Raji (cell line): ENCODE results near the gene TCERG1L.

Experiments used
- POLR2A ChIP-seq: IDR thresholded peaks from 2 replicates; pipeline ENCODE4 v1.6.1; 2011; ENCODE audit warnings: low read depth, low read length, control low read depth; ENCODE audit not compliant: insufficient read depth

TCERG1L gene

GRCh38 chr10:131187274-131187673 is 124.2 kb downstream of the TCERG1L start:
- TF ChIP-seq POLR2A, result no peak

DNA sequence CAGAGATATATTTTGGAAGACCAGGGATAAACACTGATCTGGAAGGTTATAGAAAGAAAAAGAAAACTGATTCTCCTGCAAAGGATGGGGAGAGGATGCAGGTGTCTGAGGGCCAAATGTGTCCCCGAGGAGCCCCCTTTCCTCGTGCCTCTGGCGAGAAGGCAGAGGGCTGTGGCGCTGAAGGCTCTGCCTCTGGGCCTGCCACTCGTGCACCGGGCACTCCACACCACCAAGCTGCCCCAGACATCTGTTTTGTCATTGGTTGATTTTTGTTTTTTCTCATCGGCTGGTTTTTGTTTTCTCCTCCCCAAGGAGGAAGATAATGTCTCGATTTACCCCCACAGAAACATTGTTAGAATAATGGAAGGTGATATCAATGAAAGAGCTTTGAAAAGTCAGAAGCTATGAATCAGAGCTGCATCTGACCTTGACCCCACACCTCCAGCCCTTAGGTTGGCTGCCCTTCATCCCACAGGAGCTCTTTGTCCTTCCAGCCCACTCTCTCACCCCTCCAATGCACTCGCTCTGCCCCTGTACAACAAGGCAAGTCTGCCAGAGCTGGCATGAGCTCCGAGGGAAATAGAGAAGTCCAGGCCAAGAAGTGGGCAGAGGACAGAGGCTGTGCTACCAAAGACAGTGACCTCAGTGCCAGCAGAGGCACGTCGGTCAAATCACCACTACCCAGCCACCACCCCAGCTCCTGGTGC is 124.8 kb downstream of the TCERG1L start:
- no peak for TF ChIP-seq POLR2A

- no peak for TF ChIP-seq POLR2A
Observed at GRCh38 chr10:131184503-131184902, 127.0 kb downstream of the TCERG1L start.

- TF ChIP-seq POLR2A, result no peak
Observed at GRCh38 chr10:131183546-131184045, 127.9 kb downstream of the TCERG1L start.

DNA sequence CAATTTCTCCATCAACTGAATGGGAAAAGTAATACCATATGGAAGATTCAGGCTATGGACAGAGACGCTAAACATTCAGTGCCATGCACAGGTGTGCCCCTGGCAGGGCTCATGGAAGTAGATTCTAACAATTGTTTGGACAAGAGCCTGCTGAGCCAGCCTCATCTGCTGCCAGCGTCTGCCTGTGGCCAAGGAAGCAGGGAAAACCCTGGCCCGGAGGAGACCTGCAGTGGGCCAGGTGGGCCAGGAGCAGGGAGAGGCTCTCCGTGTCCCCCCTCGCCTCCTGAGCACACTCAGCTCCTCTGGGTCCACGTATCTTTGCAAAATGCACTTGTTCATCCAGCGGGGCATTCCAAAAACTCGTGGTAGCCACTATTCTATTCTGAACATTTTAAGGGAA is 130.1 kb downstream of the TCERG1L start:
- TF ChIP-seq POLR2A, result no peak

DNA sequence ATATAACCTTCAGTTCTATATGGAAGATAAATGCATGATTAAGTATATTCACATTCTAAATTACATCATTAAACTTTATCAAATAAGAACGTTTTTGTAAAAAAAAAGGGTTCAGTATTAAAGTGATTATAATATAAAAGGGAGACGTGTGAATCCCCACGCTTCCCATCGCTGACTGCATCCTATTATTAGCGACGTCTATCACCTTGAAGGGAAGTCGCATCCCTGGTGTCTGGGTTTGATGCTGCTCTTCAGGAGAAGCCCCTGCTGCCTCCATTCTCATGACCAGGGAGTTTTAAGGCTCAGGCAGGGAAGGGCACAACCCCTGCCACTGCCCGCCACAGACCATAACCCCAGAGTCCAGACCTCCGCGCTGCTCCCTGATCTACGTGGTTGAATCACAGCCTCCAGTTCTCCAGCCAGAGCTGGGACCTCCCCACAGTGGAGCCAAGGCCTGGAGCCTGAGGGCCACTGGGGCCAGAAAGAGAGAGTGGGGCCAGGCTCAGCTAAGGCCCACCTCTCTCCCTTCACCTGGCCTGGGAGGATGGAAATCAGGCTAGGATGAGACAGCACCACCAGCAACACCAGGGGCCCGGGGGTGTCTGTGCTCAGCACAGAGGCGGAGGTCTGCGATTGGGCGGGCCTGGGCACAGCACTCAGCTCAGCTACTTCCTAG is 130.6 kb downstream of the TCERG1L start:
- no peak for TF ChIP-seq POLR2A

DNA sequence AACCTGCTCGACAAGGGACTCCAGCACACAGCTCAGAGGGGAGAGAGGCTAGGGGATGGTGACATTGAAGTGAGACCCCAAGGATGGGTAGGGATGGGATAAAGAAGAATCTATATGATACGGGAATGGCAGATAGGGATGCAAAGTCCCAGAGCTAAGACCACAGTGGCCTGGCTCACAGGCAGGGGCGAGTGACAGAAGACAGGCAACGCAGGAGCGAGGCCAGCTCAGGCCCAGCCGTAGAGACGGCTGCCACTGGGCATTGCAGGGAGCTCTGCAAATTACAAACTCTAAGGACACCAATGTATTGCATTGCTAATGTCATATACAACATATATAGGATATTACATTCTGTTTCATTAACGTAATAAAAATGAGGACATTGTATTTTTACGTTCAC is 131.4 kb downstream of the TCERG1L start:
- no peak for TF ChIP-seq POLR2A

DNA sequence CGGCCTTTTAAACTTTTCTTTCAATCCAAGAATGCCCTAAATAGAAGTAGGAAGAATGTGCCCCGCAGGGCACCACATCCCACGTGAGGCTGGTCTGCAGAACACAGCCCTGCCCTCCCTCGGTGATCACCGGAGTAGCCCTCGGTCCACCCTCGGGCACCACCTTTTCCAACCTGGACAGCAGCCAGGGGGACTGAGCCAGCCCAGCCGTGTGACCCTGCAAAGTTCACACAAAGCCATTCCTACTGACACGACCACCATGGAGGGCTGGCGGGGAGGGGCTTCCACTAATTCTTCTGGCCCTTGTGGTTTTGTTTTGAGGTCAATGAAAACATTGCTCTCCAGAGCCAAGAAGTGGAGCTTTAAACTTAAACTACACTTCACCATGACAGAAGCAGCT is 132.2 kb downstream of the TCERG1L start:
- no peak for TF ChIP-seq POLR2A

- no peak for TF ChIP-seq POLR2A
Observed at GRCh38 chr10:131178521-131179331, 132.8 kb downstream of the TCERG1L start.

- TF ChIP-seq POLR2A, result no peak
Observed at GRCh38 chr10:131177431-131178327, 133.8 kb downstream of the TCERG1L start.

DNA sequence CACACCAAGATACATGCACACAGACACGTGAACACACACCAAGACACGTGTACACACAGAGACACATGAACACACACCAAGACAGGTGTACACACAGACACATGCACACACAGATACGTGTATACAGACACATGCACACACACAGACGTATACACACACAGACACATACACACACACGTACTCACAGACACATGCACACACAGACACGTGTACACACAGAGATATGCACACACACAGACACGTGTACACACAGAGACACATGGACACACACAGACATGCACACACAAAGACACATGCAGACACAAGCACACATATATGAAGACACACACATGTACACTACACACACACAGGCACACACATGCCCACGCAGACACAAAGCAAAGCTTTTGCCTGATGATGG is 134.6 kb downstream of the TCERG1L start:
- TF ChIP-seq POLR2A, result no peak

- no peak for TF ChIP-seq POLR2A
Observed at GRCh38 chr10:131175891-131176290, 135.6 kb downstream of the TCERG1L start.

DNA sequence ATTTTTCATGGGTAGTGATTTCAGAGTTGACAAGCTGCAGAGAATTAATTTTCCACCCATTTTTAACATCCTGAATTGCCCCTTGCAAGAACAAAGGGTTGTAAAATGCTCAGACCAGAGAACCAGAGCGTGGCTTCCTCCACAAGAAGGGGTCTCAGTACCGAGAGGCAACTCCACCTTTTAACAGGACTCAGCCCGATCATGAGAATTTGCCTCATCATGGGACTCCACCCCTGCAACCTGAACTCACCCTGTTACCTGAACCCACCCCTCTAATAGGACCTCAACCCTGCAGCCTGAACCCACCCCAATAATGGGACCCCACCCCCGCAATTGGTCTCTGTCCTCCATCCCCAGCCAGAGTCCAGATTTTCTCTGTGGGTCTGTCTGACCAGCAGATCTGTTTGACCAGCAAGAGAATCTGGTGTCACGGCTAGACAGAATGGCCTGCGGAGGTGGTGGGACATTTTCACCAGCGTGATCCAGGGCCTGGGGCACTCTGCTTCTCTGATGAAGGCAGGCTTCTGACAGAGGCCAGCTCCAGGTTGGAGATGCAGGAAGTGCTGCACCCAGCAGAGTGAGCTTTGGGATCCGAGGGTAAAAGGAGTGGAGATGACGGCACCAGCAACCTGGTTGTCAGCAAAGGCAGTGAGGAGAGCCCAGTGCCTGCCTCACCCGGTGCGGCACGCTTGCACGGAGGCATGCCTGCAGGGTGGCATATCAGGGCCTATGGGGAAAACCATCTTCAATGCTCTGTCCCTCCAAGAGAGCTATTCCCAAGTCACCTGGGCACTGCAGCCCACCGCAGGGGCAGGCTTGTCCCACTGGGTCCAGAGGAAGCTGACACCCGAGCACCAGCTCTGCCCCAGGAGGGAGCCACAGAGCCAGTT is 136.6 kb downstream of the TCERG1L start:
- TF ChIP-seq POLR2A, result no peak

GRCh38 chr10:131174211-131174565 is 137.3 kb downstream of the TCERG1L start:
- no peak for TF ChIP-seq POLR2A

GRCh38 chr10:131173484-131174210 is 137.9 kb downstream of the TCERG1L start:
- no peak for TF ChIP-seq POLR2A
